NCI-H146 (cell line): Measurements from ENCODE around the gene CRCP.
"Not testable (repeated sequence)": the region's sequence is repeated elsewhere in the genome, so short reads cannot be mapped to it uniquely, and the experiment has no call there.

Experiments used
- DNase-seq: peaks from one replicate; lab custom pipeline; 2025; lab: John Stamatoyannopoulos, UW

The CRCP gene

GRCh38 chr7:66108410-66108809, 6.2 kb upstream of the CRCP start:
- DNase-seq, result not testable (repeated sequence)

- DNase-seq, result no peak
These were observed 3.8 kb upstream of the CRCP start for GRCh38 chr7:66110856-66111255.

- DNase-seq, result not testable (repeated sequence)
These were observed 2.2 kb downstream of the CRCP start for GRCh38 chr7:66116680-66117420.

GRCh38 chr7:66118603-66119002, 4.0 kb downstream of the CRCP start:
- DNase-seq, result no peak

DNA sequence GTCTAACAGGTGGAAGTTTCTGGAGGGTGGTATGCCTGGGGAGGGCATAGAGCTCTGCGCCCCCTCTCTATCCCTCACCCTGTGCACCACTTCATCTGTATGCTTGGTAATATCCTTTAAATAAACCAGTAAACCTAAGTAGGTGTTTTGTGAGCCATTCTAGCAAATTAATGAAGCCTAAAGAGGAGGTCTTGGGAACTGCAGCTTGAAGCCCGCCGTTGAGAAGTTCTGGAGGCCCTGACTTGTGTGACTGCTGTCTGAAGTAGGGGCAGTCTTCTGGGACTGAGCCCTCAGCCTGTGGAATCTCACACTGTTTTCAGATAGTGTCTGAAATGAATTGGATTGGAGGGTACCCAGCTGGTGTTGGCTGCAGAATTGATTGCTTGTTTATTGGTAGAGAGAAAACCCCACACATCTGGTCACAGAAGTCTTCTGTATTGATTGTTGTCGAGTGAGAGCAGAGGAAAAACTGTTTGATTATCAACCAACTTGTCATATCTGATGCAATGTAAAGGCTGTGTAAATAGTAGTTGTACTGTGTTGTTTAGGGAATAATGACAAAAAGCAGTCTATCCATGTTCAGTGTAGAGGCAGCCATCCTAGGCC, 4.7 kb downstream of the CRCP start:
- no peak for DNase-seq

DNA sequence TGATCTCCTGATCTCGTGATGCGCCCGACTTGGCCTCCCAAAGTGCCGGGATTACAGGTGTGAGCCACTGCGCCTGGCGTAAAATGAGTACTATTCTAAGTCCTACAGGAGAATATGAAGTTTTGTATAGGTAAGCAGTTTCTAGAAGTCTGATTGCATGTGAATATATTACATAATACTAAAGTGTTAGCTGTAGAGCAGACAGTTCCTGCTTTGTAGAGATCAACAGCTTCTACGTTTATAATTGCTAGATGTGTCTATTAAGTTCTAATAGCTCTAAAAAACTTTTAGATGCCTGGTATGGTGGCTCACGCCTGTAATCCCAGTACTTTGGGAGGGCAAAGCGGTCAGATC, 8.5 kb downstream of the CRCP start:
- DNase-seq, result no peak

- DNase-seq, result not testable (repeated sequence)
These were observed 9.9 kb downstream of the CRCP start for GRCh38 chr7:66124569-66124861.

DNA sequence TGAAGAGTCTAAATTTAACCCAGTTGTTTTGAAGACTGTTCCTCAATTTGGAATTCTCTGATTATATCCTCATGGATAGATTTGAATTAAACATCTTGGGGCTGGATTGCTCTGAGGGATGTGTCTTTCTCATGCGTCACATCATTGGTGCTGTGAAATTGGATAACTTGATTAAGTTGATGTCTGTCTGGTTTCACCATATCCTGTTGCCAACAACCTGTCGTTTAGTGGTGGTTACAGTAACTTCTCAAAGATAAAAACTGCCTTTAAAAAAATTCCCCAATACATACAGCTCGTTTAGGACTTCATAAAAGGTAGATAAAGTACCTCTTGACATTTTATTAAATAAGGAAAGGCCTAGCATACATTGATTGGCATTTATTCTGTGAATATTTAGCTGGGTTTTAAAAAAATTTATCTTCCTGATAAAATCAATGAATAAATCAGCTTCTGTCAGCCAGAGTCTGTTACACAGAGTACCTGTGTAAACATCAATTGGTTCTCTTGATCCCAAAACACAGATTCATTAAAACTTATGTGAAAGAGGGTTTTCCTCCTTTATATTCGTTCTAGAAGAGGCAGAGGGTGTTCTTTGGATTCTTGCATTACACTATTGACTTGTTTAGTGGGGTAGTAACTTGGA, 10.5 kb downstream of the CRCP start:
- no peak for DNase-seq

GRCh38 chr7:66125781-66126352, 11.2 kb downstream of the CRCP start:
- DNase-seq, result not testable (repeated sequence)

DNA sequence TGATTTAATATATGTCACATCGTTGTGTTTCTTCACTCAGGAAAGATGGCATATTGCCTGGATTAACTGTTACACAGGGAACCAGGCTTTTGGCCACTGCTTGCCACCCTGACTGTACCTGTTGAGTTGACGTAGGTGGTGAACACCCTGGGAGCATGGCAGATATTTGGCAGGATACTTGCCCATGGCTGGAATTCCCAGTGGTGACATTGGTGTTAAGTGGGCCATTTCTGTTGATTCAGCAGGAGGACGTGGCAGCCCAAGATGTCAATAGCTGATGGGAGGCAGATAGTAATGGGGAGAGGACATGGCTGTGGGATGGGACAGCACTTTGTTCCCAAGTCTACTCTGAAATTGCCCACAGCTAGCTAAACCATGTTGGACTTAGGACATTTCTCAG, 12.5 kb downstream of the CRCP start:
- DNase-seq, result not testable (repeated sequence)

DNA sequence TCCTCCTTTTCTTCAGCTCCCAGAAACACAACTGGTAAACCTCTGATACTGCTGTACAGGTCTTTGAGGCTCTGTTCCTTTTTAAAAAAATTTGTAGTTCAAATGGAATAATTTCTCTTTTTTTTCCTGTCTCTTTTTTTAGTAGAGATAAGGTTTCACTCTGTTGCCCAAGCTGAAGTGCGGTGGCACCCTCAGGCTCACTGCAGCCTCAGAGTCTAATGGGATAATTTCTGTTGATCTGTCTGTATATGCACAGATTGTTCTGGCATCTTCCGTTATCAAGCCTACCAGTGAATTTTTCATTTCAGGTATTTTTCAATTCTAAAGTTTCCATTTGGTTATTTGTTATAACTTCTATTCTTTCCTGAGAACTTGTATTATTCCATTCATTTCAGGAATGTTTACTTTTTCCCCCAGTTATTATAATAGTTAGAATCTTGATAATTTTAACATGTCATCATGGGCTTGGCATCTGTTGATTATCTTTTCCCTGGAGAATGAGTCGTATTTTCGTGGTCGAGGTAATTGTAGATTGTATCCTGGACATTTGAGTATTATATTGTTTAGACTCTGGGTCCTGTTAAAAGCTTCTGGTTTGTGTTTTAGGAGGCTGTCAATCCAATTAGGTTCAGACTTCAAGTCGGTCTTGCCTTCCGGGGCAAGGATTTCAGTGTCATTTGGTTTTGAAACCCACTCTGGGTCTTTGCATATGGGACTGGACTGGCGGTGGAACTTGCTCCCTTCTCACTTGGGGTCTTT, 24.5 kb downstream of the CRCP start:
- no peak for DNase-seq

DNA sequence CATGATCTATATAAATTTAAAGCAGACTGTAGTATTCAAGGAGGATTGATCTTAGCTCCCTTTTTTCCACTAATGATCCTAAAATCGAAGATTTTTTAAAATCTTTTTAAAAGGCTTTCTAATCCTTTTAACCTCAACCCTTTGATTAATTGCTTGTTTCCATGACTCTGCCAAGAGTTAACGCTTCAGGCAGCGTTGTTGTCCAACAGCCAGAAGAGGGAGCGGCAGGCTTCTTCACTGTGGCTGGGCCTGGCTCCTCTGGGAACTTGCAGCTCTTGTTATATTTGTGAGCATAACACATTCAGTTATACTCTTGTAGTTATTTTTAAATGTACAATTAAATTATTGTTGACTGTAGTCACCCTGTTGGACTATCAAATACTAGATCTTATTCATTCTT, 26.3 kb downstream of the CRCP start:
- peak; percentile 4 for DNase-seq

DNA sequence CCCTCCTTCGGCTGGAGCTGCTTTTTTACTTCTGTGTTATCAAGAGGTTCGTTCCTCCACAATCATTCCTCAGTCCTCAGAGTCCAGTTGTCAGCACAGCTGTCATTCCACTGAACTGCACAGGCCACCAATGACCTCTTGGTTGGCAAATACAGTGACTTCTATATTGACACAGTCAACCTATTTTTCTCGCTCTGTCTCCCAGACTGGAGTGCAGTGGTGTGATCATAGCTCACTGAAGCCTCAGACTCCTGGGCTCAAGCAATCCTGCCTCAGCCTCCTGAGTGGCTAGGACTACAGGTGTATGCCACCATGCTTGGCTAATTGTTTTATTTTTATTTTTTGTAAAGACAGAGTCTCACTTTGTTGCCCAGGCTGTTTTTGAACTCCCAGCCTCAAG, 27.7 kb downstream of the CRCP start:
- no peak for DNase-seq

GRCh38 chr7:66142996-66143395, 28.3 kb downstream of the CRCP start:
- DNase-seq, result no peak

DNA sequence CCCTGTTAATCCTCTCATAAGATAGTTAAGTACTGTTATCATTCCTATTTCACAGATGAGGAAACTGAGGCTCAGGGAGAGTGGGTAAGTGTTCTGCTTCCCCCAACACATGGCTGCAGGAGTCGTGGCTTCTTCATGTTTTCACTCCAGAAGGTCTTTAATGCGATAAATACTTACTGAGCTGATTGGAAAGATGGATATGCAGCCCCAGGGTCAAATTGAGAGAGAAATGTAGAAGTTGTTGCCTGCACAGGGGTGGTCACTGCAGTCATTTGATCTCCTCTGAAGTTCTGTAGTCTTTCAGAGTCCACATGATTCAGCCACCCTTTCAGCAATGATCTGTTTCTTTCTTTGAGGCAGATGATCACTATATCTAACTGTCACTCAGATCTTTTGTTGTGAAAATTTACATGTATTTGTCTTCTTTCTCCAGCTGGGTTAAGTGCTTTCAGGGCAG, 29.3 kb downstream of the CRCP start:
- DNase-seq, result peak; percentile 10

- no peak for DNase-seq
These were observed 30.9 kb downstream of the CRCP start for GRCh38 chr7:66145400-66146104.

GRCh38 chr7:66146701-66147100, 32.1 kb downstream of the CRCP start:
- DNase-seq, result no peak

- not testable (repeated sequence) for DNase-seq
These were observed 33.0 kb downstream of the CRCP start for GRCh38 chr7:66147657-66148056.

GRCh38 chr7:66150471-66150870, 35.8 kb downstream of the CRCP start:
- DNase-seq, result no peak

DNA sequence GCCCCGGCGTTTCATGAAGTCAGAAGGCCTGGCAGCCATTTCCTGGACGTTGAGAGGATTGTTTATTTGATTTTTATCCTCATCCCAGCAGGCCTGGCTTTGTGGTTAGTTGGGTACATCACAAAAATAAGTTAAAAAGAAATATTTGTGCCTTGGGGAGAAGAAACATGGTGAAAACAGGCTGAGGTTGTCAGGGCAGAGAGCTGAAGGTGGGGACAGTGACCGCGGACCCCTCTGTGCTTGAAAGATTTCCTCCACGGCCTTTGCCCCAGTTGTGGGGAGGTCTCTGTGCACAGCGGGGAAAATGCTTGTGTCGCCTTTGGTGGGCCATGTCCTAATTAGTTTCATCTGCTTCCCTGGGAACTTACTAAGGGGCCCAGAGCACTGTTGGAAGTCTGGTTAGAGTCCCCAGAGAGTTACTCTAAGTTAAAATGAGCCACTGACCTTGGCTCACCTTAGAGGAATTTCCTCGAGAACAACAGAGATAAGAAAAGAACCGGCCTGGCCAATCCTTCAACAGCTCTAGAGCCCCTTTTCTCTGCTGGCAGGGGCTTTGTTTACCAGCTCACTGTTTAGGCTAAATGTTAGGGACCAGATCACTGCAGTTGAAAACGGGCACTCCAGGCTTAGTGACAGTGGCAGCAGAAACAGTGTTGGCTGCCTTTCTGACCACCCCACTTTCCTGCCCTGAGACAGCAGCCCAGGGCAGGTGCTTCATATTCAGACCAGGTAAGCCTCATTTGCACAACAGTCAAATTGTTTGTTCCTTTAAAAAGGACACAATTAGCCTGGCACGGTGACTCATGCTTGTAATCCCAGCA, 37.9 kb downstream of the CRCP start:
- DNase-seq, result peak; percentile 22

GRCh38 chr7:66153691-66154090, 39.0 kb downstream of the CRCP start:
- DNase-seq, result no peak
